ENCODE data around the gene UPF3B. TPM values are rescaled to one million over a fixed set of nuclear protein-coding genes. Genes with fewer than 3 reads are reported as not detected.
A peak's percentile ranks its signal among the peaks of the same experiment; 100 is the strongest.

The UPF3B gene
- total and polyA plus RNA-seq, 9 of the 15 experiments (the other 6 are each of a cell fraction or from before 2014, with no cell fraction given) = 17.6 to 57.0 (median 32.3) TPM

GRCh38 chrX:119809185-119809666 lies 43.5 kb downstream of the UPF3B start (continued):
- TF ChIP-seq ZFP30 (CRISPR knock-in tag; IDR thresholded peaks at IDR 0.05; ENCODE audit: borderline replicate concordance) (no peak), EGR1 (conservative IDR thresholded peaks at IDR 0.05) (peak; percentile 57), SIN3B (IDR thresholded peaks at IDR 0.05; ENCODE audit: low read depth) (no peak), SIX5 (IDR thresholded peaks at IDR 0.05; ENCODE audit: borderline replicate concordance in 1 of 2, insufficient read depth in 1 of 2, low read depth in 1 of 2, low read length in 2 of 2) (no peak), TEAD4 (IDR thresholded peaks at IDR 0.05; ENCODE audit: low read length) (peak; percentile 90), TEAD4 (CRISPR knock-in tag; IDR thresholded peaks at IDR 0.05; ENCODE audit: borderline replicate concordance) (no peak), RAD51 (IDR thresholded peaks at IDR 0.05; ENCODE audit: borderline replicate concordance, low read depth) (peak; percentile 28; the same call in 1 of the 2 replicates), NKRF (IDR thresholded peaks at IDR 0.05; ENCODE audit: borderline replicate concordance) (no peak), MBD1 (CRISPR knock-in tag; IDR thresholded peaks at IDR 0.05) (no peak), LEF1 (IDR thresholded peaks at IDR 0.05) (peak; percentile 62; the same call in 1 of the 2 replicates), KDM1A (IDR thresholded peaks at IDR 0.05) (peak; percentile 99), NR3C1 (CRISPR knock-in tag; IDR thresholded peaks at IDR 0.05) (no peak), TBL1XR1 (IDR thresholded peaks at IDR 0.05; ENCODE audit: low read length in 2 of 2) (peak in 1 of 2 experiments; percentile 83; a peak in 2 of 4 replicates), MIER1 (IDR thresholded peaks at IDR 0.05; ENCODE audit: low read depth) (no peak), ZHX1 (conservative IDR thresholded peaks at IDR 0.05; ENCODE audit: low read length) (no peak), CC2D1A (IDR thresholded peaks at IDR 0.05) (peak; percentile 98), SMARCA4 (IDR thresholded peaks at IDR 0.05) (peak; percentile 96), ZNF518B (CRISPR knock-in tag; IDR thresholded peaks at IDR 0.05) (no peak), TAF9B (IDR thresholded peaks at IDR 0.05; ENCODE audit: partially characterized antibody) (no peak), TAL1 (IDR thresholded peaks at IDR 0.05) (peak; percentile 89)
